H1 (cell line): Measurements from ENCODE around the gene RPS29. TPM values are rescaled to one million over a fixed set of nuclear protein-coding genes. Genes with fewer than 3 reads are reported as not detected.

Source experiments
- CTCF ChIP-seq, 3 experiments: IDR thresholded peaks; 1 replicate in 2 of 3; 2 replicates in 1 of 3; pipeline versions ENCODE4 v1.5.1 to v1.6.1; 2011; ENCODE audit warnings: low read length in 3 of 3, mild to moderate bottlenecking in 3 of 3, inconsistent platforms in 2 of 3, low read depth in 1 of 3, moderate library complexity in 1 of 3; ENCODE audit not compliant: insufficient read depth in 1 of 3; ENCODE audit errors: control extremely low read depth in 1 of 3
- JUN ChIP-seq: IDR thresholded peaks from 2 replicates; pipeline ENCODE4 v1.6.1; 2011; ENCODE audit warnings: low read depth, mild to moderate bottlenecking, improper control_type of control experiment, low read length
- RXRA ChIP-seq: IDR thresholded peaks from 2 replicates; pipeline ENCODE4 v1.6.1; 2011; ENCODE audit warnings: low read depth, mild to moderate bottlenecking, low read length, moderate library complexity; ENCODE audit not compliant: insufficient read depth
- SIRT6 ChIP-seq: IDR thresholded peaks from one replicate; pipeline ENCODE4 v1.7.1; 2012; ENCODE audit warnings: low read length, inconsistent platforms
- polyA plus RNA-seq, 7 experiments: library from polyadenylated mRNA; depleted of rRNA in 3 of 7; stranded (reverse) in 5 of 7; unstranded in 2 of 7; fragments of >200 nt in 5 of 7; fragments of 200-250 nt in 2 of 7; gene quantifications; 1 replicate in 5 of 7; 2 replicates in 1 of 7; 4 replicates in 1 of 7; pipeline versions ENCODE4 v1.2.1 to v1.2.3, GENCODE V29; 2011 to 2013; ENCODE audit warnings: missing spikeins in 2 of 7, mixed read lengths in 2 of 7
- total RNA-seq: library from RNA; stranded (reverse); fragmentation: NEBNext Ultra II Directional; extraction: Animal tissue kit (Norgen Biotek cat#: 25700); gene quantifications from 2 replicates; pipeline ENCODE4 v1.2.1, GENCODE V29; 2021

Gene RPS29
- total and polyA plus RNA-seq, 2 of the 8 experiments (the other 6 are each of a cell fraction or from before 2014, with no cell fraction given), result 2,193 to 23,165 TPM

DNA sequence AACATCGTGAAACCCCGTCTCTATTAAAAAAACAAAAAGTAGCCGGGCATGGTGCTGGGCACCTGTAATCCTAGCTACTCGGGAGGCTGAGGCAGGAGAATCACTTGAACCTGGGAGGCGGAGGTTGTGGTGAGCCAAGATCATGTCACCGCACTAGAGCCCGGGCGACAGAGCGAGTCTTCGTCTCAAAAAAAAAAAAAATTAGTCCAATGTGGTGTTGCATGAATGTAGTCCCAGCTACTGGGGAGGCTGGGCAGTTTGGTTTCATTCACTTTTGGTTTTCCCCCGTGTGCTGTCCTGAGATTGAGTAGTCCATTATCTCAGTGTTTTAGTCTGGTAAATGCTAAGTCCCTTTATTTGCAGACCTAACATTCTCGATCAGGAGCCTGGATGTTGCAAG lies 19.5 kb downstream of the RPS29 start (continued):
- TF ChIP-seq RXRA, result no peak
- no peak for TF ChIP-seq JUN
- no peak for TF ChIP-seq CTCF (IDR thresholded peaks at IDR 0.05; ENCODE audit: control extremely low read depth in 1 of 3, insufficient read depth in 1 of 3, low read depth in 1 of 3, low read length in 3 of 3)
- TF ChIP-seq SIRT6, result no peak
